Measurements from ENCODE around the gene LRRTM3.

Gene LRRTM3

DNA sequence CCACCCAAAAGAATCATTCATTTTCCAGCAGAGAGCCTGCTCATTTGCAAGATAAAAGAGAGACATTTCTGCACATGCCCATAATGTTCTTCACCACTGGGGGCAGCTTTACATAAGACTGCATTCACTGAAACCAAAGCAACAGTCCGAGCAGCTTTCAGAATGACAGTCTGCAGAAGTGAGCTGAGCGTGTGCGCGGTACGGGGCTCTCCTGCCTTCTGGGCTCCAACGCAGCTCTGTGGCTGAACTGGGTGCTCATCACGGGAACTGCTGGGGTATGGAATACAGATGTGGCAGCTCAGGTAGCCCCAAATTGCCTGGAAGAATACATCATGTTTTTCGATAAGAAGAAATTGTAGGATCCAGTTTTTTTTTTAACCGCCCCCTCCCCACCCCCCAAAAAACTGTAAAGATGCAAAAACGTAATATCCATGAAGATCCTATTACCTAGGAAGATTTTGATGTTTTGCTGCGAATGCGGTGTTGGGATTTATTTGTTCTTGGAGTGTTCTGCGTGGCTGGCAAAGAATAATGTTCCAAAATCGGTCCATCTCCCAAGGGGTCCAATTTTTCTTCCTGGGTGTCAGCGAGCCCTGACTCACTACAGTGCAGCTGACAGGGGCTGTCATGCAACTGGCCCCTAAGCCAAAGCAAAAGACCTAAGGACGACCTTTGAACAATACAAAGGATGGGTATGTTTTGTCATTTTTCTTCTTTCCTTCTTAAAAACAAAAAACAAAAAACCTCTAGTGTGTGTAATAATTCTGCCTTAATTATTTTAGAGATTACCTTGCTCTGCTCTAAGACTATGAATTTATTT is at the start of gene LRRTM3:
Gene LRRTM3 (plus strand): TSS at position 141 of the 820 bp plus-strand sequence.
- H3K9me2 ChIP-seq (replicated peaks; ENCODE audit: control insufficient read depth, low read length): no peaks in the 10 kb centered on the region
- peak within 1 kb of the TSS; percentile 26; the same call in 1 of the 2 replicates for H3K4me2 ChIP-seq (ENCODE audit: low read length)
- no peaks in the 10 kb centered on the region for H3K9me3 ChIP-seq (ENCODE audit: control insufficient read depth, insufficient read depth, low read length)
- TF ChIP-seq, protein P1, sequence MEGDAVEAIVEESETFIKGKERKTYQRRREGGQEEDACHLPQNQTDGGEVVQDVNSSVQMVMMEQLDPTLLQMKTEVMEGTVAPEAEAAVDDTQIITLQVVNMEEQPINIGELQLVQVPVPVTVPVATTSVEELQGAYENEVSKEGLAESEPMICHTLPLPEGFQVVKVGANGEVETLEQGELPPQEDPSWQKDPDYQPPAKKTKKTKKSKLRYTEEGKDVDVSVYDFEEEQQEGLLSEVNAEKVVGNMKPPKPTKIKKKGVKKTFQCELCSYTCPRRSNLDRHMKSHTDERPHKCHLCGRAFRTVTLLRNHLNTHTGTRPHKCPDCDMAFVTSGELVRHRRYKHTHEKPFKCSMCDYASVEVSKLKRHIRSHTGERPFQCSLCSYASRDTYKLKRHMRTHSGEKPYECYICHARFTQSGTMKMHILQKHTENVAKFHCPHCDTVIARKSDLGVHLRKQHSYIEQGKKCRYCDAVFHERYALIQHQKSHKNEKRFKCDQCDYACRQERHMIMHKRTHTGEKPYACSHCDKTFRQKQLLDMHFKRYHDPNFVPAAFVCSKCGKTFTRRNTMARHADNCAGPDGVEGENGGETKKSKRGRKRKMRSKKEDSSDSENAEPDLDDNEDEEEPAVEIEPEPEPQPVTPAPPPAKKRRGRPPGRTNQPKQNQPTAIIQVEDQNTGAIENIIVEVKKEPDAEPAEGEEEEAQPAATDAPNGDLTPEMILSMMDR (IDR thresholded peaks at IDR 0.05; ENCODE audit: low read depth, low read length, poor library complexity, severe bottlenecking): peak; percentile 64
- TF ChIP-seq EZH2phosphoT487 (IDR thresholded peaks at IDR 0.05; ENCODE audit: borderline replicate concordance, low read length): 0 out of 2 replicates have a peak, but pooled peaks have one; percentile 38
- H3K79me2 ChIP-seq (ENCODE audit: control insufficient read depth, low read length): no peaks in the 10 kb centered on the region
- no peaks in the 10 kb centered on the region for H3K4me1 ChIP-seq (ENCODE audit: control insufficient read depth, low read length)
- H3K4me3 ChIP-seq (ENCODE audit: low read length): no peak within 1 kb of the TSS
- no peaks in the 10 kb centered on the region for H4K20me1 ChIP-seq (ENCODE audit: control insufficient read depth, insufficient read depth, low read depth, low read length)
- no peaks in the 10 kb centered on the region for H3F3A ChIP-seq (ENCODE audit: control insufficient read depth, insufficient read depth)
- H3K36me3 ChIP-seq (ENCODE audit: control insufficient read depth, low read length): no peaks in the 10 kb centered on the region
- H3K27me3 ChIP-seq (ENCODE audit: control insufficient read depth, low read length): peaks cover 38% of the 10 kb centered on the region
- no peak within 1 kb of the TSS for H3K27ac ChIP-seq (ENCODE audit: low read depth, low read length)

DNA sequence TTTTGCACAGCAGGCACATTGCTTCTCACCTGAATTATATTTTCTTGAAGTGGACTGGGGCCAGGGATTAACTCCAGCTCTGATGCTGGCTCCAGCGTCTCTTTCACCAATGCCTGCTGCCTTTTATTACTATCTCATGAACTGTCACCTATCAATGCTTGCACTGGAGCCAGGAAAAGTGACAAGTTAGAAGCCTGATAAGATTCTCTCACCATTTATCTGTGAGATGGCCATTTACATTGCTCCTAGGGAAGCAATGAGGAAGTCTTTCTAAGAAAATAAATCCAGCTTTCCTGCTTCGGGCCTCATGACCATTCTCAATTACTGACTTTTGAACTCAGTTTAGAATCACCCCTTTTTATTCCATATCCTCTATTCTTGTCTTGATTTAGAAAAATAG is 48.5 kb upstream of the LRRTM3 start:
- no peak overlapping the region for H3K27ac ChIP-seq (ENCODE audit: low read depth, low read length)
- no peaks in the 10 kb centered on the region for H3K79me2 ChIP-seq (ENCODE audit: control insufficient read depth, low read length)
- H3K4me2 ChIP-seq (ENCODE audit: low read length): no peak overlapping the region
- H3K4me1 ChIP-seq (ENCODE audit: control insufficient read depth, low read length): no peaks in the 10 kb centered on the region
- no peaks in the 10 kb centered on the region for H3K27me3 ChIP-seq (ENCODE audit: control insufficient read depth, low read length)
- no peak overlapping the region for H3K4me3 ChIP-seq (ENCODE audit: low read length)
- TF ChIP-seq, protein P1 (IDR thresholded peaks at IDR 0.05; ENCODE audit: low read depth, low read length, poor library complexity, severe bottlenecking): no peak
- TF ChIP-seq EZH2phosphoT487 (IDR thresholded peaks at IDR 0.05; ENCODE audit: borderline replicate concordance, low read length): no peak
- H3K9me3 ChIP-seq (ENCODE audit: control insufficient read depth, insufficient read depth, low read length): no peaks in the 10 kb centered on the region
- no peaks in the 10 kb centered on the region for H4K20me1 ChIP-seq (ENCODE audit: control insufficient read depth, insufficient read depth, low read depth, low read length)
- no peaks in the 10 kb centered on the region for H3F3A ChIP-seq (ENCODE audit: control insufficient read depth, insufficient read depth)
- H3K36me3 ChIP-seq (ENCODE audit: control insufficient read depth, low read length): no peaks in the 10 kb centered on the region
- H3K9me2 ChIP-seq (replicated peaks; ENCODE audit: control insufficient read depth, low read length): no peaks in the 10 kb centered on the region

- H3K4me3 ChIP-seq (ENCODE audit: low read length): no peak overlapping the region
- H4K20me1 ChIP-seq (ENCODE audit: control insufficient read depth, insufficient read depth, low read depth, low read length): no peaks in the 10 kb centered on the region
- H3K27ac ChIP-seq (ENCODE audit: low read depth, low read length): no peak overlapping the region
- H3K4me1 ChIP-seq (ENCODE audit: control insufficient read depth, low read length): no peaks in the 10 kb centered on the region
- H3K79me2 ChIP-seq (ENCODE audit: control insufficient read depth, low read length): no peaks in the 10 kb centered on the region
- no peak overlapping the region for H3K4me2 ChIP-seq (ENCODE audit: low read length)
- no peaks in the 10 kb centered on the region for H3F3A ChIP-seq (ENCODE audit: control insufficient read depth, insufficient read depth)
- H3K36me3 ChIP-seq (ENCODE audit: control insufficient read depth, low read length): no peaks in the 10 kb centered on the region
- H3K27me3 ChIP-seq (ENCODE audit: control insufficient read depth, low read length): no peaks in the 10 kb centered on the region
- TF ChIP-seq, protein P1 (IDR thresholded peaks at IDR 0.05; ENCODE audit: low read depth, low read length, poor library complexity, severe bottlenecking): no peak
- TF ChIP-seq EZH2phosphoT487 (IDR thresholded peaks at IDR 0.05; ENCODE audit: borderline replicate concordance, low read length): no peak
- no peaks in the 10 kb centered on the region for H3K9me3 ChIP-seq (ENCODE audit: control insufficient read depth, insufficient read depth, low read length)
- no peaks in the 10 kb centered on the region for H3K9me2 ChIP-seq (replicated peaks; ENCODE audit: control insufficient read depth, low read length)
Observed at GRCh38 chr10:66880292-66880691, 45.5 kb upstream of the LRRTM3 start.
